SK-N-SH treated with all-trans-retinoic acid at 6 μM for 48 hours (cell line): ENCODE measurements around the gene TAOK1.

Source experiments
- ARNTL ChIP-seq: fragments of 450-650 bp; formaldehyde crosslinking; IDR thresholded peaks from 2 replicates; pipeline ENCODE4 v1.5.0; 2020; ENCODE audit warnings: low read depth, mild to moderate bottlenecking, moderate library complexity, borderline replicate concordance
- BACH2 ChIP-seq: fragments of 250-450 bp; sonication (Bioruptor Pico); IDR thresholded peaks from 2 replicates; pipeline ENCODE4 v1.9.0; 2021; ENCODE audit warnings: mild to moderate bottlenecking, borderline replicate concordance
- CREB5 ChIP-seq: fragments of 250-450 bp; sonication (Bioruptor Pico); IDR thresholded peaks from 2 replicates; pipeline ENCODE4 v1.5.1; 2020; ENCODE audit warnings: low read depth, mild to moderate bottlenecking, moderate library complexity
- CSRNP3 ChIP-seq: fragments of 250-450 bp; sonication (Bioruptor Pico); IDR thresholded peaks from 2 replicates; pipeline ENCODE4 v1.5.1; 2021; ENCODE audit warnings: mild to moderate bottlenecking, moderate library complexity
- ESRRG ChIP-seq: fragments of 250-450 bp; sonication (Bioruptor Pico); IDR thresholded peaks from 2 replicates; pipeline ENCODE4 v1.6.1; 2021; ENCODE audit warnings: mild to moderate bottlenecking
- GLIS3 ChIP-seq: fragments of 250-450 bp; sonication (Bioruptor Pico); IDR thresholded peaks from 2 replicates; pipeline ENCODE4 v1.5.0; 2020; ENCODE audit warnings: mild to moderate bottlenecking, moderate library complexity
- PATZ1 ChIP-seq: fragments of 250-450 bp; sonication (Bioruptor Pico); IDR thresholded peaks from 2 replicates; pipeline ENCODE4 v1.8.0; 2020; ENCODE audit warnings: mild to moderate bottlenecking, moderate library complexity, borderline replicate concordance
- POU6F1 ChIP-seq: fragments of 250-450 bp; sonication (Bioruptor Pico); IDR thresholded peaks from 2 replicates; pipeline ENCODE4 v1.8.0; 2021; ENCODE audit warnings: low read depth, mild to moderate bottlenecking, moderate library complexity, borderline replicate concordance
- RARB ChIP-seq: fragments of 250-450 bp; sonication (Bioruptor Pico); IDR thresholded peaks from 2 replicates; pipeline ENCODE4 v1.8.0; 2021; ENCODE audit warnings: mild to moderate bottlenecking, moderate library complexity
- SNAI2 ChIP-seq: fragments of 250-450 bp; sonication (Bioruptor Pico); IDR thresholded peaks from 2 replicates; pipeline ENCODE4 v1.5.0; 2020; ENCODE audit warnings: mild to moderate bottlenecking, moderate library complexity
- TOX ChIP-seq: fragments of 250-450 bp; sonication (Bioruptor Pico); IDR thresholded peaks from 2 replicates; pipeline ENCODE4 v1.8.0; 2021; ENCODE audit warnings: mild to moderate bottlenecking, moderate library complexity, borderline replicate concordance
- ZC3H10 ChIP-seq: fragments of 250-450 bp; sonication (Bioruptor Pico); IDR thresholded peaks from 2 replicates; pipeline ENCODE4 v1.5.1; 2021; ENCODE audit warnings: mild to moderate bottlenecking, moderate library complexity

GRCh38 chr17:29514792-29515191 lies 124.6 kb downstream of the TAOK1 start:
- TF ChIP-seq SNAI2 (CRISPR knock-in tag) = no peak
- TF ChIP-seq RARB (CRISPR knock-in tag) = no peak
- no peak for TF ChIP-seq BACH2 (CRISPR knock-in tag)
- TF ChIP-seq ARNTL (CRISPR knock-in tag) = no peak
- no peak for TF ChIP-seq CSRNP3 (CRISPR knock-in tag)
- no peak for TF ChIP-seq PATZ1 (CRISPR knock-in tag)
- TF ChIP-seq TOX = no peak
- no peak for TF ChIP-seq ZC3H10 (CRISPR knock-in tag)
- no peak for TF ChIP-seq POU6F1
- TF ChIP-seq GLIS3 (CRISPR knock-in tag) = no peak
- no peak for TF ChIP-seq ESRRG (CRISPR knock-in tag)
- TF ChIP-seq CREB5 (CRISPR knock-in tag) = no peak
